Measurements from ENCODE around the gene FAM13A. TPM values are rescaled to one million over a fixed set of nuclear protein-coding genes. Genes with fewer than 3 reads are reported as not detected.

The FAM13A gene
- total and polyA plus RNA-seq, 2 donors (not counting 3 experiments of a cell fraction or from before 2014, with no cell fraction given): 3.3 to 10.5 TPM

DNA sequence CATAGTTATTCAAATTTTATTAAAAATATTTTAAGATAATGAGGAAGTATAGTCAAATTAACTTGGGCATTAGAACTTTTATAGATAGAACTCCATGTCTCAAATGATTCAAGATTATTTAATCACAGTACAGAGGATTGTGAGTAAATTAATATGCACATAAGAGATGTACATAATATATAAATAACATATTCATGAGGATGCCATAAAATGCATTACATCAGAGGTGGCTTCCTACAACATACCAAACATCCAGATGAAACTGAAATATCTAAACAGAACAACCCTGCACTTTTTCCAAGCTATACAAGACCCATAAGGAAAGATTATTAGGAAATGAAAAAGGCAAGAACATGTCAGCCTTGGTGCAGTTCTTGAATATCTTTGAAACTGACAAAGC, 268.1 kb downstream of the FAM13A start:
- TF ChIP-seq CTCF (IDR thresholded peaks at IDR 0.05; ENCODE audit: extremely low read depth in 1 of 2, insufficient read depth in 1 of 2, low read depth in 1 of 2, low read length in 2 of 2): no peak
- TF ChIP-seq FOS (IDR thresholded peaks at IDR 0.05; ENCODE audit: borderline replicate concordance, insufficient read depth, low read length): no peak
- Histone ChIP-seq H3K79me2 (ENCODE audit: control insufficient read depth, insufficient read depth, low read length) (no peaks in the 10 kb centered on the region), H3K27me3 (ENCODE audit: control insufficient read depth in 2 of 2, insufficient read depth in 2 of 2, low read length in 2 of 2) (no peaks in the 10 kb centered on the region), H3K9ac (replicated peaks; ENCODE audit: extremely low read depth, insufficient read depth, low read length) (no peak overlapping the region), H3K9me3 (replicated peaks; ENCODE audit: control insufficient read depth, insufficient read depth, low read length) (no peaks in the 10 kb centered on the region), H3K4me3 (replicated peaks in 1 of 3; ENCODE audit: insufficient read depth in 1 of 3, low read depth in 1 of 3, low read length in 3 of 3) (no peak overlapping the region), H3K36me3 (ENCODE audit: control insufficient read depth in 2 of 2, extremely low read depth in 1 of 2, insufficient read depth in 2 of 2, low read length in 2 of 2) (peaks cover 0 to 3% of the 10 kb centered on the region in 2 experiments), H3K4me2 (ENCODE audit: insufficient read depth, low read length) (no peak overlapping the region), H3K4me1 (ENCODE audit: control insufficient read depth, extremely low read depth, insufficient read depth, low read length) (no peaks in the 10 kb centered on the region), H4K20me1 (replicated peaks; ENCODE audit: control insufficient read depth, extremely low read depth, insufficient read depth, low read length) (no peaks in the 10 kb centered on the region), H3K27ac (ENCODE audit: insufficient read depth, low read depth, low read length) (no peak overlapping the region), H2AFZ (ENCODE audit: low read depth, low read length) (no peak overlapping the region), H3K9me1 (replicated peaks; ENCODE audit: control insufficient read depth, extremely low read depth, insufficient read depth, low read length) (no peaks in the 10 kb centered on the region)
- intact Hi-C loops (cut with micrococcal nuclease) (no loop called here), dilution Hi-C loops (cut with MboI; ENCODE audit: extremely low pct_ligation_motif_present, low sequenced_read_pairs) (no loop called here)
- no TSS peak for BruUV-seq (replicated peaks)
- DNase-seq (ENCODE audit: low read depth, low spot score) (no peak), FAIRE-seq (no peak)
- CTCF ChIA-PET: interaction anchor here (1.2 to 6.1 kb wide), 4 partner anchors 84 to 259 kb away, joined by 3 to 75 read pairs (median 38); no protein-coding TSS in a partner anchor
- POLR2A ChIA-PET: no interaction called here

DNA sequence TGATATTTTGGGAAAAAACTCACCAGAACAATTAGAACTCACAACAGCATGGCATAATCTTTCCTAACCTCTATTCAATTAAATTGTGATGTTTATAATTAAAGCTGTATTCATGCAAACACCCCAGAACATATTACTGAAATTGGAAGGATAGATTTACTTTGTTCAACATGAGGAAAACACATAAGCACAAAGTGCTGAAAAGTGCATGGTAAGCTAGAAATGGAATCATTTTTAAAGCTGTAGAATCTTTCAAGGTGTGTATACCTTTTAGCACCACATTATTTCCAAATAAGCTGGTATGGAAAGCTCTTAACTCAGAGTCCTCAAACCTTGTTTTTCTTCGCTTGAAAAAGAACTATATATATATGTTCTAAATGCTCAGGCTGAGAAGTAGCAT, 268.6 kb downstream of the FAM13A start:
- H3K9me3 ChIP-seq (replicated peaks; ENCODE audit: control insufficient read depth, insufficient read depth, low read length): no peaks in the 10 kb centered on the region
- no TSS peak for BruUV-seq (replicated peaks)
- no peaks in the 10 kb centered on the region for H3K79me2 ChIP-seq (ENCODE audit: control insufficient read depth, insufficient read depth, low read length)
- no peaks in the 10 kb centered on the region for H4K20me1 ChIP-seq (replicated peaks; ENCODE audit: control insufficient read depth, extremely low read depth, insufficient read depth, low read length)
- DNase-seq (ENCODE audit: low read depth, low spot score): no peak
- FAIRE-seq: no peak
- H3K4me3 ChIP-seq (replicated peaks in 1 of 3; ENCODE audit: insufficient read depth in 1 of 3, low read depth in 1 of 3, low read length in 3 of 3): no peak overlapping the region
- no peak overlapping the region for H3K9ac ChIP-seq (replicated peaks; ENCODE audit: extremely low read depth, insufficient read depth, low read length)
- ChIA-PET POLR2A (no interaction called here), CTCF (interaction anchor here (1.2 to 6.1 kb wide), 4 partner anchors 84 to 259 kb away, joined by 3 to 75 read pairs (median 38); no protein-coding TSS in a partner anchor)
- intact Hi-C loops (cut with micrococcal nuclease): no loop called here
- peaks cover 0 to 3% of the 10 kb centered on the region in 2 experiments for H3K36me3 ChIP-seq (ENCODE audit: control insufficient read depth in 2 of 2, extremely low read depth in 1 of 2, insufficient read depth in 2 of 2, low read length in 2 of 2)
- TF ChIP-seq GATA2 (IDR thresholded peaks at IDR 0.05; ENCODE audit: insufficient read depth, insufficient read length, low read depth, low read length) (no peak), POLR2AphosphoS5 (IDR thresholded peaks at IDR 0.05; ENCODE audit: insufficient read depth, low read depth, low read length) (no peak)
- dilution Hi-C loops (cut with MboI; ENCODE audit: extremely low pct_ligation_motif_present, low sequenced_read_pairs): no loop called here
- H2AFZ ChIP-seq (ENCODE audit: low read depth, low read length): no peak overlapping the region
- H3K4me2 ChIP-seq (ENCODE audit: insufficient read depth, low read length): no peak overlapping the region
- H3K9me1 ChIP-seq (replicated peaks; ENCODE audit: control insufficient read depth, extremely low read depth, insufficient read depth, low read length): no peaks in the 10 kb centered on the region
- no peaks in the 10 kb centered on the region for H3K27me3 ChIP-seq (ENCODE audit: control insufficient read depth in 2 of 2, insufficient read depth in 2 of 2, low read length in 2 of 2)
- no peaks in the 10 kb centered on the region for H3K4me1 ChIP-seq (ENCODE audit: control insufficient read depth, extremely low read depth, insufficient read depth, low read length)
- no peak overlapping the region for H3K27ac ChIP-seq (ENCODE audit: insufficient read depth, low read depth, low read length)
